Measurements from ENCODE around the gene NAV1.

DNA sequence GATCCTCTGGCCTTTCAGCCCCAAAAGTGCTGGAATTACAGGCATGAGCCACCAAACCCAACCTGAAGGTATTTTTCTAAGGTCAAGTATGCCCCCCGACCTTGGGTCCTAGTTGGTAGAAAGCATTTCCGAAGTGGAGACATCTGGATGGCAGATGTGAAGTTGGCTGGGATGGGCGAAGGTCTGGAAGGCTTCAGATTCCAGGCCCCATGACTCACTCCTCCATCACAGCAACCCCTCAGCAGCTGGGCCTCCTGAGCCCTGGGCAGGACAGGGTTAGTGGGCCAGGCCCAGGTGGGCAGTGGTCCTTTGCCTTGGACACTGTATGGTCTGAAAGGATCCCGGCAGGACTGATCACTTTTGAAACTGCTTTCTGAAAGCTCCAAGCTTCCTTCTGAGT lies 23.3 kb downstream of the NAV1 start:
- TF ChIP-seq, protein P1, sequence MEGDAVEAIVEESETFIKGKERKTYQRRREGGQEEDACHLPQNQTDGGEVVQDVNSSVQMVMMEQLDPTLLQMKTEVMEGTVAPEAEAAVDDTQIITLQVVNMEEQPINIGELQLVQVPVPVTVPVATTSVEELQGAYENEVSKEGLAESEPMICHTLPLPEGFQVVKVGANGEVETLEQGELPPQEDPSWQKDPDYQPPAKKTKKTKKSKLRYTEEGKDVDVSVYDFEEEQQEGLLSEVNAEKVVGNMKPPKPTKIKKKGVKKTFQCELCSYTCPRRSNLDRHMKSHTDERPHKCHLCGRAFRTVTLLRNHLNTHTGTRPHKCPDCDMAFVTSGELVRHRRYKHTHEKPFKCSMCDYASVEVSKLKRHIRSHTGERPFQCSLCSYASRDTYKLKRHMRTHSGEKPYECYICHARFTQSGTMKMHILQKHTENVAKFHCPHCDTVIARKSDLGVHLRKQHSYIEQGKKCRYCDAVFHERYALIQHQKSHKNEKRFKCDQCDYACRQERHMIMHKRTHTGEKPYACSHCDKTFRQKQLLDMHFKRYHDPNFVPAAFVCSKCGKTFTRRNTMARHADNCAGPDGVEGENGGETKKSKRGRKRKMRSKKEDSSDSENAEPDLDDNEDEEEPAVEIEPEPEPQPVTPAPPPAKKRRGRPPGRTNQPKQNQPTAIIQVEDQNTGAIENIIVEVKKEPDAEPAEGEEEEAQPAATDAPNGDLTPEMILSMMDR (IDR thresholded peaks at IDR 0.05; ENCODE audit: insufficient read depth, low read length): no peak
- TF ChIP-seq, protein P2, sequence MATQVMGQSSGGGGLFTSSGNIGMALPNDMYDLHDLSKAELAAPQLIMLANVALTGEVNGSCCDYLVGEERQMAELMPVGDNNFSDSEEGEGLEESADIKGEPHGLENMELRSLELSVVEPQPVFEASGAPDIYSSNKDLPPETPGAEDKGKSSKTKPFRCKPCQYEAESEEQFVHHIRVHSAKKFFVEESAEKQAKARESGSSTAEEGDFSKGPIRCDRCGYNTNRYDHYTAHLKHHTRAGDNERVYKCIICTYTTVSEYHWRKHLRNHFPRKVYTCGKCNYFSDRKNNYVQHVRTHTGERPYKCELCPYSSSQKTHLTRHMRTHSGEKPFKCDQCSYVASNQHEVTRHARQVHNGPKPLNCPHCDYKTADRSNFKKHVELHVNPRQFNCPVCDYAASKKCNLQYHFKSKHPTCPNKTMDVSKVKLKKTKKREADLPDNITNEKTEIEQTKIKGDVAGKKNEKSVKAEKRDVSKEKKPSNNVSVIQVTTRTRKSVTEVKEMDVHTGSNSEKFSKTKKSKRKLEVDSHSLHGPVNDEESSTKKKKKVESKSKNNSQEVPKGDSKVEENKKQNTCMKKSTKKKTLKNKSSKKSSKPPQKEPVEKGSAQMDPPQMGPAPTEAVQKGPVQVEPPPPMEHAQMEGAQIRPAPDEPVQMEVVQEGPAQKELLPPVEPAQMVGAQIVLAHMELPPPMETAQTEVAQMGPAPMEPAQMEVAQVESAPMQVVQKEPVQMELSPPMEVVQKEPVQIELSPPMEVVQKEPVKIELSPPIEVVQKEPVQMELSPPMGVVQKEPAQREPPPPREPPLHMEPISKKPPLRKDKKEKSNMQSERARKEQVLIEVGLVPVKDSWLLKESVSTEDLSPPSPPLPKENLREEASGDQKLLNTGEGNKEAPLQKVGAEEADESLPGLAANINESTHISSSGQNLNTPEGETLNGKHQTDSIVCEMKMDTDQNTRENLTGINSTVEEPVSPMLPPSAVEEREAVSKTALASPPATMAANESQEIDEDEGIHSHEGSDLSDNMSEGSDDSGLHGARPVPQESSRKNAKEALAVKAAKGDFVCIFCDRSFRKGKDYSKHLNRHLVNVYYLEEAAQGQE (IDR thresholded peaks at IDR 0.05; ENCODE audit: insufficient replicate concordance, low read depth): no peak
- no peak for TF ChIP-seq GABPA (IDR thresholded peaks at IDR 0.05; ENCODE audit: low read depth)
- TF ChIP-seq POLR2AphosphoS5 (IDR thresholded peaks at IDR 0.05; ENCODE audit: low read depth): no peak
- TF ChIP-seq SPI1 (IDR thresholded peaks at IDR 0.05; ENCODE audit: borderline replicate concordance, low read depth): no peak

Measured in HL-60 (cell line).